ENCODE results near the gene PPP1R12B. TPM values are rescaled to one million over a fixed set of nuclear protein-coding genes. Genes with fewer than 3 reads are reported as not detected.
"Not testable (repeated sequence)": the region's sequence is repeated elsewhere in the genome, so short reads cannot be mapped to it uniquely, and the experiment has no call there.

The PPP1R12B gene
- total RNA-seq, 1 donor from 2014 or later = 21.8 TPM

- H3K27me3 ChIP-seq = no peaks in the 10 kb centered on the region
- H3K36me3 Mint-ChIP-seq = no peaks in the 10 kb centered on the region
- H3K4me1 Mint-ChIP-seq = peaks cover 3% of the 10 kb centered on the region
- no peak for DNase-seq (ENCODE audit: low spot score)
- H3K27ac ChIP-seq = no peak overlapping the region
- H3K4me3 Mint-ChIP-seq = no peak overlapping the region
- H3K27ac Mint-ChIP-seq = no peak overlapping the region
- H3K27me3 Mint-ChIP-seq (ENCODE audit: insufficient read depth, low read depth) = peaks cover 2% of the 10 kb centered on the region
- H3K4me3 ChIP-seq = no peak overlapping the region
- H3K4me1 ChIP-seq = peaks cover 6% of the 10 kb centered on the region
- peaks cover 6% of the 10 kb centered on the region for H3F3A ChIP-seq (ENCODE audit: low read depth)
- H2AFZ ChIP-seq (replicated peaks) = no peak overlapping the region
- no peaks in the 10 kb centered on the region for H4K20me1 ChIP-seq (ENCODE audit: low read depth)
- no peak overlapping the region for H3K9ac ChIP-seq
- no peaks in the 10 kb centered on the region for H3K9me3 ChIP-seq (ENCODE audit: low read depth)
- no peaks in the 10 kb centered on the region for H3K36me3 ChIP-seq
- H3K9me3 Mint-ChIP-seq = no peaks in the 10 kb centered on the region
- no peak for TF ChIP-seq EZH2phosphoT487 (IDR thresholded peaks at IDR 0.05)
- no peak for TF ChIP-seq EZH2 (IDR thresholded peaks at IDR 0.05)
- TF ChIP-seq CTCF (IDR thresholded peaks at IDR 0.05) = no peak
- no peak overlapping the region for H3K4me2 ChIP-seq
- no peaks in the 10 kb centered on the region for H3K79me2 ChIP-seq (ENCODE audit: low read depth)
These were observed 279.5 kb downstream of the PPP1R12B start for GRCh38 chr1:202627841-202628565.

- Histone ChIP-seq H4K20me1 (ENCODE audit: low read depth) (no peaks in the 10 kb centered on the region), H3K4me1 (no peaks in the 10 kb centered on the region), H3K4me2 (no peak overlapping the region), H3K79me2 (ENCODE audit: low read depth) (no peaks in the 10 kb centered on the region), H2AFZ (replicated peaks) (no peak overlapping the region), H3F3A (ENCODE audit: low read depth) (peaks cover 6% of the 10 kb centered on the region), H3K27me3 (no peaks in the 10 kb centered on the region), H3K4me3 (no peak overlapping the region), H3K9ac (no peak overlapping the region), H3K9me3 (ENCODE audit: low read depth) (no peaks in the 10 kb centered on the region), H3K36me3 (no peaks in the 10 kb centered on the region), H3K27ac (no peak overlapping the region)
- no peak for DNase-seq (ENCODE audit: low spot score)
- peak overlapping the region; percentile 28 for H3K27ac Mint-ChIP-seq
- TF ChIP-seq EZH2 (IDR thresholded peaks at IDR 0.05) (no peak), EZH2phosphoT487 (IDR thresholded peaks at IDR 0.05) (no peak), CTCF (IDR thresholded peaks at IDR 0.05) (no peak)
- H3K27me3 Mint-ChIP-seq (ENCODE audit: insufficient read depth, low read depth) = peaks cover 7% of the 10 kb centered on the region
- H3K4me3 Mint-ChIP-seq = no peak overlapping the region
- H3K36me3 Mint-ChIP-seq = no peaks in the 10 kb centered on the region
- no peaks in the 10 kb centered on the region for H3K9me3 Mint-ChIP-seq
- H3K4me1 Mint-ChIP-seq = peaks cover 3% of the 10 kb centered on the region
These were observed 280.2 kb downstream of the PPP1R12B start for GRCh38 chr1:202628646-202629215.

- not testable (repeated sequence) for H3K9me3 Mint-ChIP-seq; H3K4me1 Mint-ChIP-seq; H3K27ac ChIP-seq; H3K9ac ChIP-seq; H2AFZ ChIP-seq (replicated peaks); H3K27me3 Mint-ChIP-seq (ENCODE audit: insufficient read depth, low read depth); H3K79me2 ChIP-seq (ENCODE audit: low read depth); H3K4me3 Mint-ChIP-seq; H4K20me1 ChIP-seq (ENCODE audit: low read depth); H3F3A ChIP-seq (ENCODE audit: low read depth); H3K4me2 ChIP-seq; H3K4me1 ChIP-seq; H3K4me3 ChIP-seq; H3K36me3 ChIP-seq; H3K36me3 Mint-ChIP-seq; H3K27me3 ChIP-seq; DNase-seq (ENCODE audit: low spot score); H3K9me3 ChIP-seq (ENCODE audit: low read depth)
- H3K27ac Mint-ChIP-seq = peak overlapping the region; percentile 27
These were observed 280.8 kb downstream of the PPP1R12B start for GRCh38 chr1:202629257-202629811.

- H3K4me3 Mint-ChIP-seq; H3K27ac ChIP-seq; H3K27me3 Mint-ChIP-seq (ENCODE audit: insufficient read depth, low read depth); H3K4me1 ChIP-seq; DNase-seq (ENCODE audit: low spot score); H3K36me3 ChIP-seq; H3K9me3 Mint-ChIP-seq; H2AFZ ChIP-seq (replicated peaks); H3K4me3 ChIP-seq; H3K36me3 Mint-ChIP-seq; H3K4me1 Mint-ChIP-seq; H3K9me3 ChIP-seq (ENCODE audit: low read depth); H3F3A ChIP-seq (ENCODE audit: low read depth); H4K20me1 ChIP-seq (ENCODE audit: low read depth); H3K9ac ChIP-seq; H3K27ac Mint-ChIP-seq; H3K79me2 ChIP-seq (ENCODE audit: low read depth); H3K4me2 ChIP-seq; H3K27me3 ChIP-seq: not testable (repeated sequence)
These were observed 281.6 kb downstream of the PPP1R12B start for GRCh38 chr1:202630096-202630495.

All from neural progenitor cell (in vitro differentiated cells).